Activated gamma-delta T cell treated with anti-CD3 and anti-CD28 coated beads, Interleukin-2, amount 50 U/mL, for 16 hours (primary cell): ENCODE measurements around the gene HERPUD1.
"Not testable (repeated sequence)": the region's sequence is repeated elsewhere in the genome, so short reads cannot be mapped to it uniquely, and the experiment has no call there.

Experiments used
- DNase-seq: peaks from one replicate; pipeline ENCODE4 v3.0.0-alpha.2; 2020; ENCODE audit warnings: low read depth

The HERPUD1 gene

GRCh38 chr16:56980792-56981724, 49.1 kb downstream of the HERPUD1 start:
- no peak for DNase-seq

GRCh38 chr16:56981729-56982271, 49.9 kb downstream of the HERPUD1 start:
- no peak for DNase-seq

GRCh38 chr16:56982695-56983094, 50.8 kb downstream of the HERPUD1 start:
- no peak for DNase-seq

- no peak for DNase-seq
These were observed 51.3 kb downstream of the HERPUD1 start for GRCh38 chr16:56983211-56983751.

GRCh38 chr16:56984639-56985038, 52.7 kb downstream of the HERPUD1 start:
- DNase-seq: no peak

- DNase-seq: no peak
These were observed 53.5 kb downstream of the HERPUD1 start for GRCh38 chr16:56985288-56985961.

- DNase-seq: no peak
These were observed 54.0 kb downstream of the HERPUD1 start for GRCh38 chr16:56985962-56986360.

GRCh38 chr16:56986361-56986760, 54.4 kb downstream of the HERPUD1 start:
- no peak for DNase-seq

- not testable (repeated sequence) for DNase-seq
These were observed 55.0 kb downstream of the HERPUD1 start for GRCh38 chr16:56986908-56987307.

- DNase-seq: no peak
These were observed 55.8 kb downstream of the HERPUD1 start for GRCh38 chr16:56987692-56988091.

GRCh38 chr16:56988161-56988947, 56.4 kb downstream of the HERPUD1 start:
- DNase-seq: no peak

- DNase-seq: peak; percentile 85
These were observed 57.3 kb downstream of the HERPUD1 start, which contains the start of gene NLRC5 for GRCh38 chr16:56988948-56989945. TSS of gene NLRC5 (plus strand) at chr16:56989557. CDS start at chr16:57020713, 31,156 bp downstream.

GRCh38 chr16:56989988-56990387, 58.0 kb downstream of the HERPUD1 start:
- DNase-seq: no peak

- DNase-seq: no peak
These were observed 58.7 kb downstream of the HERPUD1 start for GRCh38 chr16:56990407-56991286.

GRCh38 chr16:56992431-56992830, 60.5 kb downstream of the HERPUD1 start:
- DNase-seq: not testable (repeated sequence)

- no peak for DNase-seq
These were observed 61.3 kb downstream of the HERPUD1 start for GRCh38 chr16:56993204-56993603.

- no peak for DNase-seq
These were observed 62.4 kb downstream of the HERPUD1 start for GRCh38 chr16:56994311-56994710.
